ENCODE data around the gene NECAP2.
"Not testable (repeated sequence)": the region's sequence is repeated elsewhere in the genome, so short reads cannot be mapped to it uniquely, and the experiment has no call there.

DNA sequence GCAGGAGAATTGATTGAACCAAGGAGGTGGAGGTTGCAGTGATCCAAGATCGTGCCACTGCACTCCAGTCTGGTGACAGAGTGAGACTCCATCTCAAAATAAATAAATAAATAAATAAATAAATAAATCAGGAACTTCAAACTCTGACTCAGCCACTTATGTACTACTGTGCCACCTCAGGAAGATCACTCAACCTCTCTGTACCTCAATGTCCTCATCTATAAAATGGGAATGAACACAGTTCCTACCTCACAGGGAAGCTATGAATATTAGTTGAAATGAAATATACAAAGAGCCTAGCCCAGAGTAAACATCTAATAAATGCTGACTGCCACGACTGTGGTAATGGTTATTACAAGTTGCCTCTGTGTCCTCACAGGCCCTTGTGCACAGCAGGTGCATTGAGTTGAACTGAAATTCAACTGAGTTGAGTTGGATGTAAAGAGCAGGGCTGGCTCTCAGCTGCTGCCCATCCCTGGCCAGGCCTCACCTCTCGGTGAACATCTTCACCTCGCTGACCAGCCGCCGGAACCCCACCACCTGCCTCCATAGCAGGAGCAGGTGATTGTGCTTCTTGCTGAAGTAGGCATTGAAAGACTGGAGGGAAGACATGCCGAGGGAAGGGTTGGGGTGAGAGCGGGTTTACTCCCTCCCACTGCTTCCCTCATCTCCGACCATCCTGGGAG, 48.8 kb downstream of the NECAP2 start:
- TF ChIP-seq, protein P1, sequence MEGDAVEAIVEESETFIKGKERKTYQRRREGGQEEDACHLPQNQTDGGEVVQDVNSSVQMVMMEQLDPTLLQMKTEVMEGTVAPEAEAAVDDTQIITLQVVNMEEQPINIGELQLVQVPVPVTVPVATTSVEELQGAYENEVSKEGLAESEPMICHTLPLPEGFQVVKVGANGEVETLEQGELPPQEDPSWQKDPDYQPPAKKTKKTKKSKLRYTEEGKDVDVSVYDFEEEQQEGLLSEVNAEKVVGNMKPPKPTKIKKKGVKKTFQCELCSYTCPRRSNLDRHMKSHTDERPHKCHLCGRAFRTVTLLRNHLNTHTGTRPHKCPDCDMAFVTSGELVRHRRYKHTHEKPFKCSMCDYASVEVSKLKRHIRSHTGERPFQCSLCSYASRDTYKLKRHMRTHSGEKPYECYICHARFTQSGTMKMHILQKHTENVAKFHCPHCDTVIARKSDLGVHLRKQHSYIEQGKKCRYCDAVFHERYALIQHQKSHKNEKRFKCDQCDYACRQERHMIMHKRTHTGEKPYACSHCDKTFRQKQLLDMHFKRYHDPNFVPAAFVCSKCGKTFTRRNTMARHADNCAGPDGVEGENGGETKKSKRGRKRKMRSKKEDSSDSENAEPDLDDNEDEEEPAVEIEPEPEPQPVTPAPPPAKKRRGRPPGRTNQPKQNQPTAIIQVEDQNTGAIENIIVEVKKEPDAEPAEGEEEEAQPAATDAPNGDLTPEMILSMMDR (IDR thresholded peaks at IDR 0.05): not testable (repeated sequence)
- not testable (repeated sequence) for TF ChIP-seq POLR2A (IDR thresholded peaks at IDR 0.05)

All from suprapubic skin (tissue), 3 donors.